NCI-H1417 (cell line): ENCODE measurements around the gene PLEKHM2.

Experiments used
- DNase-seq, 3 experiments: peaks; one replicate each; lab custom pipeline; 2025; lab: John Stamatoyannopoulos, UW

PLEKHM2 gene

GRCh38 chr1:15724949-15725880, 41.1 kb downstream of the PLEKHM2 start:
- DNase-seq = no peak

GRCh38 chr1:15726508-15726907, 42.4 kb downstream of the PLEKHM2 start:
- no peak for DNase-seq

GRCh38 chr1:15727021-15727420, 42.9 kb downstream of the PLEKHM2 start:
- no peak for DNase-seq

- no peak for DNase-seq
Measured at GRCh38 chr1:15727424-15727823, 43.3 kb downstream of the PLEKHM2 start.

GRCh38 chr1:15727866-15728534, 43.9 kb downstream of the PLEKHM2 start:
- DNase-seq = no peak

- DNase-seq = no peak
Measured at GRCh38 chr1:15728937-15729657, 45.0 kb downstream of the PLEKHM2 start.

GRCh38 chr1:15730423-15730822, 46.3 kb downstream of the PLEKHM2 start:
- DNase-seq = no peak

GRCh38 chr1:15730936-15731335, 46.8 kb downstream of the PLEKHM2 start:
- no peak for DNase-seq

- DNase-seq = no peak
Measured at GRCh38 chr1:15731735-15732685, 47.9 kb downstream of the PLEKHM2 start.

GRCh38 chr1:15732686-15733081, 48.6 kb downstream of the PLEKHM2 start:
- peak in 2 of 3 experiments; percentile 55 to 73 for DNase-seq

GRCh38 chr1:15733218-15733725, 49.2 kb downstream of the PLEKHM2 start:
- DNase-seq = peak in 1 of 3 experiments; percentile 4

GRCh38 chr1:15733726-15734226, 49.7 kb downstream of the PLEKHM2 start:
- no peak for DNase-seq

- DNase-seq = peak in 1 of 3 experiments; percentile 10
Measured at GRCh38 chr1:15734296-15734695, 50.2 kb downstream of the PLEKHM2 start.

- DNase-seq = no peak
Measured at GRCh38 chr1:15734901-15735300, 50.8 kb downstream of the PLEKHM2 start.

GRCh38 chr1:15735304-15736037, 51.4 kb downstream of the PLEKHM2 start:
- DNase-seq = no peak

GRCh38 chr1:15736038-15736891, 52.1 kb downstream of the PLEKHM2 start, which contains the start of gene SLC25A34:
TSS of gene SLC25A34 (plus strand) at chr1:15736258. CDS start at chr1:15736486, 228 bp downstream.
- peak; percentile 56 to 88 (median 71) for DNase-seq

- DNase-seq = peak in 1 of 3 experiments; percentile 13
Measured at GRCh38 chr1:15736892-15737261, 52.8 kb downstream of the PLEKHM2 start.

GRCh38 chr1:15737324-15738319, 53.5 kb downstream of the PLEKHM2 start:
- no peak for DNase-seq
